Activated CD8-positive, alpha-beta memory T cell treated with anti-CD3 and anti-CD28 coated beads for 36 hours (primary cell): Measurements from ENCODE around the gene NDUFB10. TPM values are rescaled to one million over a fixed set of nuclear protein-coding genes. Genes with fewer than 3 reads are reported as not detected.
"Not testable (repeated sequence)": the region's sequence is repeated elsewhere in the genome, so short reads cannot be mapped to it uniquely, and the experiment has no call there.

Experiments
- CTCF ChIA-PET: fragments of 350-600 bp; sonication (Branson Sonifier 250); formaldehyde crosslinking; loops from one replicate; lab custom pipeline; 2021; ENCODE audit warnings: antibody characterized with exemption; lab: Charles Lee
- POLR2A ChIA-PET: fragments of 350-600 bp; sonication (Branson Sonifier 250); formaldehyde crosslinking; loops from one replicate; lab custom pipeline; 2021; ENCODE audit warnings: antibody characterized with exemption; lab: Charles Lee
- total RNA-seq, 2 experiments: library from RNA; stranded (reverse); gene quantifications; one replicate each; pipeline ENCODE4 v1.2.3, GENCODE V29; 2021

Gene NDUFB10
- total RNA-seq: 100 to 1,000 TPM; 153 to 155 TPM

- ChIA-PET CTCF (interaction anchor here (0.9 to 1.4 kb wide), 3 partner anchors 11 to 1816 kb away, joined by 3 to 4 read pairs (median 3); partner anchors contain the start of gene MSRB1), POLR2A (interaction anchor here (0.6 to 2.1 kb wide), 7 partner anchors 8 to 186 kb away, joined by 3 to 11 read pairs (median 4); partner anchors contain the start of genes EME2, GFER, MRPS34 and MSRB1)
Observed at GRCh38 chr16:1959269-1960039, at the start of gene NDUFB10. TSS of gene NDUFB10 (plus strand) at chr16:1959538. CDS start at chr16:1959625, 87 bp downstream.

- POLR2A ChIA-PET: interaction anchor here (0.5 kb wide), 1 partner anchor 9 kb away, joined by 7 read pairs; no protein-coding TSS in a partner anchor
- CTCF ChIA-PET: no interaction called here
Observed at GRCh38 chr16:1909561-1910231, 49.6 kb upstream of the NDUFB10 start.

GRCh38 chr16:1911467-1912214 is 47.7 kb upstream of the NDUFB10 start:
- ChIA-PET CTCF (no interaction called here), POLR2A (no interaction called here)

GRCh38 chr16:1912215-1912543 is 47.2 kb upstream of the NDUFB10 start:
- ChIA-PET POLR2A (no interaction called here), CTCF (no interaction called here)

GRCh38 chr16:1913327-1914083 is 45.8 kb upstream of the NDUFB10 start:
- POLR2A ChIA-PET: no interaction called here
- CTCF ChIA-PET: interaction anchor here (1.3 kb wide), 1 partner anchor 10 kb away, joined by 5 read pairs; no protein-coding TSS in a partner anchor

- POLR2A ChIA-PET: no interaction called here
- CTCF ChIA-PET: interaction anchor here (1.3 kb wide), 1 partner anchor 9 kb away, joined by 5 read pairs; no protein-coding TSS in a partner anchor
Observed at GRCh38 chr16:1914084-1914608, 45.2 kb upstream of the NDUFB10 start.

GRCh38 chr16:1914988-1915387 is 44.4 kb upstream of the NDUFB10 start:
- POLR2A ChIA-PET: no interaction called here
- CTCF ChIA-PET: interaction anchor here (1.3 kb wide), 1 partner anchor 9 kb away, joined by 5 read pairs; no protein-coding TSS in a partner anchor

- ChIA-PET CTCF (no interaction called here), POLR2A (no interaction called here)
Observed at GRCh38 chr16:1915732-1916639, 43.4 kb upstream of the NDUFB10 start.

GRCh38 chr16:1916640-1916990 is 42.7 kb upstream of the NDUFB10 start:
- POLR2A ChIA-PET: no interaction called here
- CTCF ChIA-PET: no interaction called here

GRCh38 chr16:1917056-1917664 is 42.2 kb upstream of the NDUFB10 start:
- ChIA-PET POLR2A (no interaction called here), CTCF (no interaction called here)

GRCh38 chr16:1917665-1918350 is 41.5 kb upstream of the NDUFB10 start:
- ChIA-PET POLR2A (no interaction called here), CTCF (no interaction called here)

- CTCF ChIA-PET: no interaction called here
- POLR2A ChIA-PET: no interaction called here
Observed at GRCh38 chr16:1918351-1919326, 40.7 kb upstream of the NDUFB10 start, which contains the start of gene HS3ST6. TSS of gene HS3ST6 (minus strand) at chr16:1918415. CDS start at chr16:1918323, 92 bp downstream.

- CTCF ChIA-PET: no interaction called here
- POLR2A ChIA-PET: no interaction called here
Observed at GRCh38 chr16:1919327-1919998, 39.9 kb upstream of the NDUFB10 start.

GRCh38 chr16:1920122-1920521 is 39.2 kb upstream of the NDUFB10 start:
- CTCF ChIA-PET, POLR2A ChIA-PET: not testable (repeated sequence)

GRCh38 chr16:1920727-1921171 is 38.6 kb upstream of the NDUFB10 start:
- POLR2A ChIA-PET: no interaction called here
- CTCF ChIA-PET: no interaction called here
